Measurements from ENCODE around the gene ACOX1.
A peak's percentile ranks its signal among the peaks of the same experiment; 100 is the strongest.

Gene ACOX1

DNA sequence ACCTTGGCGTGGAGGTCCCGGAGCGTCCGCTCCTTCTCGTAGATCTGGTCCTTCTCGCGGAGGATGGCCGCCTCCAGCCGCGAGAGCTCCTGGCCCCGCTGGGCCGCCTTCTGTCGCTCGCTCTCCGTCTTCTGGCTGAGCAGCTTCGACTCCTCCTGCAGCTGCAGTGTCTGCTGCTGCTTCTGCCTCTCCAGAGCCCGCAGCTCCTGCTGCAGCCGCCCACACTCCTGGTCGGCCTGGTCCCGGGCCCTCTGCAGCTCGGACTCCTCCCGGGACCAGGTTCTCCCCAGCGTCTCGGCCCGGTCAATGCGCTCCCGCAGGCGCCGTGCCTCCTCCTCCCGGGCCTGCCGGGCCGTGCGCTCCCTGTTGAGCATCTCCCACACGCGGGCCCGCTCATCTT, 29.2 kb upstream of the ACOX1 start:
- DNase-seq: no peak

DNA sequence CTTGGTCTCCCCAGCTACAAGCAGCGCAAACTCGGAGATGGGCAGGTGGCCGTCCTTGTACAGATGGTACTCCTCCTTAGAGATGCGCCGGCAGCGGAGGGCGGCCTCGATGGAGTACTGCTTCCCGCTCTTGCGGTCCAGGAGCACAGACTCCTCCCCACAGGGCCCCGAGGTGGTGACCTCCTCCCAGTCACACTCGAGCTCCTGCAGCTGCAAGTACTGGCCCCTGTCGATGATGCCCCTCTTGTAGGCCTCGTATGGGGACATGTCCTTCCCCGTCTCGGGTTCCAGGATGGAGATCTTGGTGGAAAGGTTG, 28.8 kb upstream of the ACOX1 start:
- no peak for DNase-seq

DNA sequence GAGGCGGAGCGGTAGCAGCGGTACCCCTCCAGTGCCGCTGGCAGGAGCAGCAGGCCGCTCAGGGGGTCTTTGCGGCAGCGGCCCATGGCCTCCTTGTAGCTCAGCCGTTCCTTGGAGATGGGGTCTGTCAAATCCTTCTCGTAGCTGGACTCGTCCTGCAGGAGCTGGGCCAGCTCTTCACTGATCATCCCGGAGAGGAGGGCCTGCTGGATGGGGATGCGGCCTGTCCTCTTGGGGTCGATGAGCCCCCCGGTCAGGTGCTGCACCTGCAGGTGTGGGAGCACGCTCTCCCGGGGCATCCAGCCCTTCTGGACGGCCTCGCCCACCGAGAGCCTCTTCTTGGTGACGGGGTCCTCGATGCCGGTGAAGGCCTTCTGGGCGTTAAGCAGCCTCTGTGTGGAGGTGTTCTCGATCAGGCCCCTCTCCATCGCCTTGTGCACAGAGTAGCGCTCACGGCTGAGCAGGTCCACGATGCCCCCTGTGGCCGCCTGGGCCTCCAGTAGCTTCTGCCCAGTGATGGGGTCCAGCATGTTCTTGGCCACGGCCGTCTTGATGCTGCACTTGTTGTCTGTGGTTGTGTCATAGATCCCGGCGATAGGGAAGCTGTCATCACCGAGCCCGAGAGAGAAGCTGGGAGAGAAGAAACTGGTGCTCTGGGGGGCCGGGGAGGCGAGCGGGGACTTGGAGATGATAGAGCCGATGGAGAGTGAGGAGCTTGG, 28.3 kb upstream of the ACOX1 start:
- DNase-seq: no peak

DNA sequence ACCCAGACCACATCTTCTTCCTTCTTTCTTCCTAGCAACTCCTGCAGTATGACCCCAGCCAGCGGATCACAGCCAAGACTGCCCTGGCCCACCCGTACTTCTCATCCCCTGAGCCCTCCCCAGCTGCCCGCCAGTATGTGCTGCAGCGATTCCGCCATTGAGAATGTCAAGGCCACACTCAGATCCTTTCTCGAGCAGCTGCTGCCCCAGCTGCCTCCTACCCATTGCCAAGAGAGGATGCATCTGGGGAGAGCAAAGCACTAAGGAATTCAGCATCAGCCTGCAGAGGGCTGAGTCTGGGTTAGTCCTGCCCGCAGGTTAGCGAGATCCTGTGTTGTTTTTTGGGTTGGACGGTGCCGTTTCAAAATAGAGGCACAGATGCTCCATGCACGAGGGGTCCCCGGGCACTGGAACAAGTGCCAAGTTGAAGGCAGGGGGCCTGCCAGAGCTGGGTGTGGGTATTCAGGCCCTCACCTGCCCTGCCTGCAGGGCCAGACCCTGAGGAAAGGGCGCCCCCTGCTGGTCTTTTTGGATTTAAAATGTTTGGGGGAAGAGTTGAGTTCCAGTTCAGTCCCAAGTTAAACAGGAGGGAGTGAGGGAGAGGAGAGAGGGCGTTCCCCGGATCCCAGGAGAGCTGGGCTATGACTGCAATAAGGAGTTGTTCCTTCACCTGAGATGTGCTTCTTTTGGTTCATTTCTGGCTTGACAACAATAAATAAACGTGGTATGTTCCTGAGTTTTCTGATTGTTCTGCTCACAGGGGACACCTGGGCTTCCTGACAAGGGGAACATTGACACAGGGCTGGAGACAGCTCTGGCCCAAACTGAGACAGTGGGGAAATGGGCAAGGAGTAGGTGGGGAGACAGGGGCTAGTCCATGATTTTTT, 26.5 kb upstream of the ACOX1 start:
- peak; percentile 83 for DNase-seq

DNA sequence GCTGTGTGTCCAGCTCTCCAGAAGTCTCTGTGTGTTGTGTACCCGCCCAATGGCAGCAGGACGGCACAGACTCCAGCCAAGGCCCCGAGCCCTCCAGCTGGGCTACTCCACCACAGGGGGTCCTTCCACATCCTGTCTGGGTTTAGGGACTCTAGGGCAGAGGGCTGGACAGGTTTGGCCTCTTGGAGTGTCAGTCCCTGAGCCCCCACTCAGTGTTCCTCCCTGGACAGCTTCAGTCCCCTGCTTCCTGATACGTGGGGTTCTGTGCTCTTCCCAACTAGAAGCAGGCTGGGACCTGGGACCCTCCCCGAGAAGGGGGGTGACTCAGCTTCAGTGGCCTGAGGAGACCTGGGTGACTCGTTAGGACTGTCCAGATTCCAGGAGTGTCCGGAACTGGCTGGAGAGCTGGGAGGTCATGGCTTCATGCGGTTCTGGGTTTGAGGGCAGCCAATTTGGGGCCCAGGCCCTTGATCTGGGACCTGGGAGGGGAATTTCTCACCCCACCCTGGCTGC, 25.8 kb upstream of the ACOX1 start:
- no peak for DNase-seq

DNA sequence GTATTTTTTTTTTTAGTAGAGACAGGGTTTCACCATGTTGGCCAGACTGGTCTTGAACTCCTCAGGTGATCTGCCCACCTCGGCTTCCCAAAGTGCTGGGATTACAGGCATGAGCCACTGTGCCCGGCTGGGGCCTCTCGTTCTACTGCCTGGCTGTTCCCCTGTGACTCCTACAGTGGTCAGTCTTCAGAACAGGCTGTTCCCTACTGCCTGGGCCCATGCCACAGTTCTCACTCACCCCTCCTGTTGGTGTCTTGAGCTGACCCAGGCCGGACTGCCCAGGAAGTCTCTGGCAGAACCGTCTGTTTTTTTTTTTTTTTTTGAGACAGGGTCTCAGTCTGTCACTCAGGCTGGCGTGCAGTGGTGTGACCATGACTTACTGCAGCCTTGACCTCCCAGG, 24.9 kb upstream of the ACOX1 start:
- DNase-seq: no peak

DNA sequence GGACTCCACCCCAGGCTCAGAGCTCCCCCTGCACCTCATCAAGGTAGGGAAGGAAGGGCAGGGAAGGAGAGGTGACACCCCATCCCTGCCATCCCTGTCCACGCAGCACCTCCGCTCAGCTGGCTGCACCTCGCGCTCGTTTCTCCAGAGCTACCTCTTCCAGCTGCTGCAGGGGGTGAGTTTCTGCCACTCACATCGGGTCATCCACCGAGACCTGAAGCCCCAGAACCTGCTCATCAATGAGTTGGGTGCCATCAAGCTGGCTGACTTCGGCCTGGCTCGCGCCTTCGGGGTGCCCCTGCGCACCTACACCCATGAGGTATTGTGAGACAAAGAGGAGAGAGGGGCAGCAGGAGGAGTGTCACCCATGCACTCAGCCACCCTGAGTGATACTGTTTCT, 23.1 kb upstream of the ACOX1 start:
- DNase-seq: no peak

DNA sequence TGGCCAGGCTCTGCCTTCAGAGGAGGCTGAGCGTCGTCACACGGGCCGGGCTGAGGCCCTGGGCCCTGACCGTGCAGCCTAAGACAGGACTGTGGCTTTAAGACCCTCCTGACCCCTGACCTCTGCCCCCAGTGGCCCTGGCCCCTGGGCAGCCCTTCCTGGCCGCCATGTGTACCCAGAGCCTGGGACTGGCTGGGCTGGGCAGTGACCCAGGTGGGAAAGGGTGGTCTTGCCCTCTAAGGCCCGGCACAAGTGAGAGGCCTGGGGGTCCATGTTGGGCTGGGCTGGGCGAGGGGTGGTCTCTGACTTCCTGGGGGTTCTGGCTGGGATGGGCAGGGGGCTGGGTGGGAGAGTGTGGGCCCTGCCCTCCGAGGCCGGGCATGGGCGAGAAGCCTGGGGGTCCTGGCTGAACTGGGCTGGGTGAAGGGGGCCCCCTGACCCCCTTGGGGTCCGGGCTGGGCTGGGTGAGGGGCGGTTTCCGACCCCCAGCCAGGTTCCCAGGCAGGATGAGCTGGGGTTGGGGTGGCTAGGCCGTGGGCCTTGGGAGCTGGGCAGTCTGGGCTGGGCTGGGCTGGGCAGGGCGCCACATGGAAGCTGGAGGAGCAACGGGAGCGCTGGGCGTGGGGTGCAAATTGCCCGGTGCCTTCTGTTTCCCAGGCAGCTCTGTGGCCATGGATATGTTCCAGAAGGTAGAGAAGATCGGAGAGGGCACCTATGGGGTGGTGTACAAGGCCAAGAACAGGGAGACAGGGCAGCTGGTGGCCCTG, 22.0 kb upstream of the ACOX1 start, which contains the start of gene CDK3:
TSS of gene CDK3 (plus strand) at position 101 of the 767 bp plus-strand sequence. CDS start at position 672, 571 bp downstream.
- DNase-seq: no peak

DNA sequence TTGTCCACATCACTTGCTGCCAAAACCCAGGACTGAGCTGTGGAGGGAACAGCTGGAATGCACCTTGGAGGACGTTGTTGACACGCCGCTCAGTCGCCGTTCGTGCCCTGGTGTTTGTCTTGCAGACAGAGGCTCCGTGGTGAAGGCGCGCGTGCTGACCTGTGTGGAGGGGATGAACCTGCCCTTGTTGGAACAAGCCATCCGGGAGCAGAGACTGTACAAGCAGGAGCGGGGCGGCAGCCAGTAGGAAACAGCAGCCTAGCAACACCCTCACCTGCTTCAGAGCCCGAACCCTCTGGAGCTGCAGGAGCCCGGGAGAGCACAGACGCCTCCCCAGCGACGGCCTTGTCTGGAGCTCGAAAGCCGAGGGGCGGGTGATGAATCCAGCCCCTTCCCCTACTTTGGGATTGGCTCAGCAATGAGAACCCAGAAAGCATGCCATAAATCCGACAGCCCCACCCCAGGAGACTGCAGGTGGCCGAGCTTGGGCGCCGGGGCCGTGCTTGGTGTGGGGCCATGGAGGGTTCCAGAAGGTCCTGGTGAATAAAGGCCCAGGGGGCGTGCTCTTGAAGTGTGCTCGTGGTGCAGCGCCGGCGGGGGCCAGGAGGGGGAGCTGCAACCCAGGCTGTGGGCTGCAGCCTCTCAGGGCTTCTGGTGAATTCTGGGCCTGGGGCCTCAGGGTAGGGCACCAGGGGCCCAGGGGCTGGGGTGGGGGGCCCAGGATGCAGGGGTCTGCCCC, 21.2 kb upstream of the ACOX1 start:
- peak; percentile 61 for DNase-seq

DNA sequence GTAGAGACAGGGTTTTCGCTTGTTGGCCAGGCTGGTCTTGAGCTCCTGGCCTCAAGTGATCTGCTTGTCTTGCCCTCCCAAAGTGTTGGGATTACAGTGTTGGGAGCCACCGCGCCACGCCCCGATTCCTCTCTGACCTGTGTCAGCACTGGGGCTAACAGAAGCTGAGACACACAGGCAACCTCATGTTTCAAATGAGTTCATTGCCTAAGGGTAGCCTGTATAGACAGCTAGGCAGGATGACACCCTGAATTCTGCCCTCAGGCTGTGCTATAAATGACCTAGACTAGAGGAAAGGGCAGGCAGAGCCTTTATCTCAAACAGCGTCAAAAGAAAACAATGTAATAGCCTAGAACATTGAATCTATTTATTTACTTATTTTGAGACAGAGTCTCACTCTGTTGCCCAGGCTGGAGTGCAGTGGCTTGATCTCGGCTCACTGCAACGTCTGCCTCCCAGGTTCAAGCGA, 19.4 kb upstream of the ACOX1 start:
- no peak for DNase-seq

DNA sequence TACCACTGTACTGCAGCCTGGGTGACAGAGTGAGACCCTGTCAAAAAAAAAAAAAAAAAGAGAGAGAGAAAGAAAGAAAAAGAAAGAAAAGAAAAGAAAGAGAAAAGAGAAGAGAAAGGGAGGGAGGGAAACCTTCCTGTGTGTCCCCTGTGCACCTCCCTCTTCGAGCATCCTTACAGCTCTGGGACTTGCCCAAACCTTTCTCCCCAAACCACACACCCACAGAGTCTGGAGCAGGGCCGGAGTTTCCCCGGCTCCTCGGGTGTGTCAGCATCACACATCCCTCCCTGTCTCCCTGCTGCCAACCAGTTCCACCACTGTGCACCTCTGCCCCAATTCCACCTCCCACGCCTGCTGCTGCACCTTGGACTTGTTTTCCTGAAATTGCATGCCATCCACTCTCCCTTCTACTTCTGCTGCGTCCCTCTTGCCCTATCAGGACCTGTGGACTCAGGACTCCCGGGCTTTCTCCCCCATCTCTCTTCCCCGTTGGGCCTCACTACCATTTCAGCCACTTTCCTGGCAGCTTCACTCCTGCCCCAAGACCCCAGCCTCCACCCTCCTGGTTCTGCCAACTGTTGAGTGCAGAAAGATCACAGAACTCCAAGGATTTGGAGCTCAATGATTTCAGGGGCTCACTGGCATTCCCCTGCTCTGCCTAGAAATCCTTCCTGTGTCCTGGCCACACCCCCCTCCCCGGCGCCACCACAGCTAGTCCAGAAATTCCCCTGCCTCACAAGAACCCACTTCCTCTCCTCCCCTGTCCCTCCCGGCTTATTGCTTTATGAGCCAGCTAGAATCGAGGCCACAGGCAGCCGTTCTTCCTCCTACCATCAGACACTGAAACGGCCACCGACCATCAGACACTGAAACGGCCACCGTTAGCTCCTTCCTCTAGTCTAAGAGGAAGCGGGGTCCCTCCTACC, 18.0 kb upstream of the ACOX1 start:
- DNase-seq: peak; percentile 29

DNA sequence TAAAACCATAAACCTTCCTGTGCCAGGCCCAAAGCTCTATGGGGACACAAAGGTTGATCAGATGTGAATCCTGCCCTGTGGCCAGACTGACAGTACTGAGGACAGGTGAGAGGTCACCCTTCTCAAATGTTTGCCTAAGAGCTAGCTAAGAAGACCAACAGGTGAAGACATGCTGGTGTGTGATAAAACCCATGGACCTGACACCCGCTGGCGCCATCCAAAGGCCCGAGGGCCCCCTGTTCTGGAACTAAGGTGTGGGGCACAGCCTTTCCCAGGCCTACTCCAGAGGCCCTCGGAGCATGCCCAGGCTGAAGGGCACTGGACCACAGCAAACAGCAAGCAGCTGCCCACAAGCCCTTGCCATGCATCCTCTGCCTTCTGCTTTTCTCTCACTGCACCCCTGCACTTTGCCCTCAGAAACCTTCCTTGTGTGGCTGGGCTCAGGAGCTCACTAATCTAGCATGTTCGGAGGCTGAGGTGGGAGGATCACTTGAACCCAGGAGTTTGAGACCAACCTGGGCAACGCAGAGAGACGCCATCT, 16.5 kb upstream of the ACOX1 start:
- DNase-seq: no peak

DNA sequence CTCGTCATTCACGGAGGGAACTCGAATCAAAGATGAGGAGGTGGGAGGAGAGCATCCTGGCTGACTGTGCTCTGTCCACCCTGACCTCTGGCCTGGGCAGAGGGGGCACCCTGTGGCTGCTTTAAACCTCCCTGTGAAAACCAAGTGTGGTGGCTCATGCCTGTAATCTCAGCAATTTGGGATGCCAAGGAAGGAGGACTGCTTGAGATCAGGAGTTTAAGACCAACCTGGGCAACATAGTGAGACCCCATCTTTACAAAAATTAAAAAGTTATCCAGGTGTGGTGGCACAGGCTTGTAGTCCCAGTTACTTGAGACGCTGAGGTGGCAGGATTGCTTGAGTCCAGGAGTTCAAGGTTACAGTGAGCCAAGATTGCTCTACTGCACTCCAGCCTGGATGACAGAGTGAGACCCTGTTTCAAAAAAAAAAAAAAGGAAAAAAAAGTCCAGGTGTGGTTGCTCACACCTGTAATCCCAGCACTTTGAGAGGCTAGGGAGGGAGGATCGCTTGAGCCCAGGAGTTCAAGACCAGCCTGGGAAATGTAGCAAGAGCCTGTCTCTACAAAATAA, 15.9 kb upstream of the ACOX1 start:
- DNase-seq: no peak

DNA sequence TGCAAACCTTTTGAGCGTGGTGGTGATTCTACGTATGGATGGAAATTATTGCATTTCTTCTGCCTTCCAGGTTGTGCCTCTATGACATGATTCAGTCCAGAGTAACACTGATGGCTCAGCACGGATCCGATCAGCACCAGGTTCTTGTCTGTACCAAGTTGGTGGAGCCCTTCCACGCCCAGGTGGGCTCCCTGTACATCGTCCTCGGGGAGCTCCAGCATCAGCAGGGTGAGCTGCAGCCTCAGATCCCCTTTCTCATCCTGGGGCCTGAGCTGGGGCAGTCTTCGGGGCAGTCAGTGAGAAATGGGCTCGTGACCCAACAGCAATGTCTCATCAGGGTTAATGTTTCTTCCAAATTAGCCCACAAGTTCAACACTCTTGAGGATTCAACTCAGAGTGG, 12.4 kb upstream of the ACOX1 start:
- DNase-seq: no peak

DNA sequence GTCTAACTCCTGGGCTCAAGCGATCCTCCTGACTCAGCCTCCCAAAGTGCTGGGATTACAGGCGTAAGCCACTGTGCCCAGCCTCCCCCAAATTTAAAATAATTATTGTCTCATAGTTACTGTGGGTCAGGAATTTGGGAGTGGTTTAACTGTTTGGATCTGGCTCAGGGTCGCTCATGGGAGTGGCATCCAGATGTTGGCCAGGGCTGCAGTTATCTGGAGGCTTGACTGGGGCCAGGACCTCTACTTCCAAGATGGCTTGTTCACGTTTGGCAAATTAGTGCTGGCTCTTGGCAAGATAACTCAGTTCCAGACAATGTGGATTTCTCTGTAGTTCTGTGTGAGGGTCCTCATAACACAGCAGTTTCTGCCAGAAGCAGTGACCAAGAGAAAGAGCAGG, 8.1 kb upstream of the ACOX1 start:
- DNase-seq: no peak

DNA sequence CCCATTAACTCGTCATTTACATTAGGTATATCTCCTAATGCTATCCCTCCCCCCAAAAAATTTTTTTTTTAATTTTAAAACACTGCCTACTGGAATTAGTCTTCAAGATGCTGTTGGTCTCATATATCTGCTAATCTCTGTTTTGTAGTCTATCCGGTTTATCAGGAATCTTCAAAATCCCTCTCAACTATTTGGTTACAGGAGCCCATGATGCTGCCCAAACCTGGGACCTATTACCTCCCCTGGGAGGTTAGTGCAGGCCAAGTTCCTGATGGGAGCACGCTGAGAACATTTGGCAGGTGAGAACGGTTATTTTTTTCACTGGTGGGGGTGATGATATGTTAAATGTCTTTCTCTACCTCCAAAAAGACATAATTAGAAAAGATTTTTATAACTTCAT, 7.0 kb upstream of the ACOX1 start:
- no peak for DNase-seq

DNA sequence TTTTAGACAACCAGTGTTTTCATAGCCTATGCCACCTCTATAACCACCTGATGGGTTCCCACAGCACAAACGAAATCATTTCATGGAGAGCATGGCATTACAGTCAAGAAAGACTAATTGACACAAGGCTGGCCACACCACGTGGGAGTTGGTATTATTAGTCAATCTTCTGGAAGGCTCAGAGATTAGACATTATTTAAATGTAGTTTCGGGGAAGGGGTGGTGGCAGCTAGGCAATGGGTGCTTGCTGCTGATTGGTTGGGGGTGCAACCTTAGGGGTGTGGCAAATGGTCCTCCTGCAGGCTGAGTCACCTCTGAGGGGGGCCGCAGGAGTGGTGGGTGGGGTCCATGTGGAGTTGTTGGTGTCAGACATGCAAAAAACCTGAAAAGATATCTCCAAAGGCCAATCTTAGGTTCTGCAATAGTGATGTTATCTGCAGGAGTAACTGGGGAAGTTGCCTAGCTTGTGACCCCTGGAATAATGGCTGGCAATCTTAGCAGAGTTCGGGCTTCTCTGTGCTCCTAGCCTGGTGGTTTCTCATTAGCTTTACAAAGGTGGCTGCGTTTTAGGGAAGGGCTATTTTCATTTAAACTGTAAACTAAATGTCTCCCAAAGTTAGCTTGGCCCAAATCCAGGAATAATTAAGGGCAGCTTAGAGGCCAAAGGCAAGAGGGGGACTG, 4.7 kb upstream of the ACOX1 start:
- no peak for DNase-seq

DNA sequence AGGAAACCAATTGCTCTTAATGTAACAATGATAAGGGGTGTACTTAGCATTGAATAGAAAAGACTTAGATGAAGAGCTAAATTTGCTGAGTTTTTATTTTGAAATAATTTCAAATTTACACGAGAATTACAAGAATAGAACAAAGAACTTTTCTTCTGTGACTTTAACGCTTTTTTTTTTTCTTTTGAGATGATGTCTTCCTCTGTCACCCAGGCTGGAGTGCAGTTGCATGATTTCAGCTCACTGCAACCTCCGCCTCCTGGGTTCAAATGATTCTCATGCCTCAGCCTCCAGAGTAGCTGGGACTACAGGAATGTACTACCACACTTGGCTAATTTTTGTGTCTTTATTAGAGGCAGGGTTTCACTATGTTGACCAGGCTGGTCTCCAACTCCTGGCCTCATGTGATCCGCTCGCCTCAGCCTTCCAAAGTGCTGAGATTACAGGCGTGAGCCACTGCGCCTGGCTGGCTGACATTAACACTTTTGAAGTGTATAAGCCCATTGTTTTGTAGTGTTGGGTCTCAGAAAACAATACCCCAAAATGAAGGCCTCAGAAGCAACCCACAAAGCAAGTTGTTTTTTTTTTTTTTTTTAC, 2.2 kb upstream of the ACOX1 start:
- no peak for DNase-seq

DNA sequence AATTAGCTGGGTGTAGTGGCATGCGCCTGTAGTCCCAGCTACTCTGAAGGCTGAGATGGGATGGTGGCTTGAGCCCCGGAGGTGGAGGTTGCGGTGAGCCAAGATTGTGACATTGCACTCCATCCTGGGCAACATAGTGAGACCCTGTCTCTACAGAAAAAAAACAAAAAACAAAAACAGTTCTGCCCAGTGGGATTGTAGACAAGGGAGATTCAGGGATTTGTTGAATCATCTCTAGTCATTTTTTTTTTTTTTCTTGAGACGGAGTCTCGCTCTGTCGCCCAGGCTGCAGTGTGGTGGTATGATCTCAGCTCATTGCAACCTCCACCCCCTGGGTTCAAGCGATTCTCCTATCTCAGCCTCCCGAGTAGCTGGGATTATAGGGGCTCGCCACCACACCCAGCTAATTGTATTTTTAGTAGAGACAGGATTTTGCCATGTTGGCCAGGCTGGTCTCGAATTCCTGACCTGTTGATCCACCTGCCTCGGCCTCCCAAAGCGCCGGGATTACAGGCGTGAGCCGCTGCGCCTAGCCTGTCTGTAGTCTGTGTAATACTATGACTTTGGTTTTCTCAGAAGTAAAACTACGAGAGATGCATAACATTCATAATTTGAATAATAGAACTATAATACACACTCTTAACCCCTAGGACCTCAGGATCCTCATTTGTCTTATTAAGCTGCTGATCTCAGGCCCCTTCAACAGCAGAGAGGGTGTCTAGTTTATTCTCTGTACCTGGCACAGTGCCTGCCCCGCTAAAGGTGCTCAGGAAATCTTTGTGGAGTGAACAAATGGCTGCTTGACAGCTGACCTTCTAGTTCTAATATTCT, 1.4 kb upstream of the ACOX1 start:
- DNase-seq: no peak

Data from T-helper 9 cell (primary cell).